ENCODE data around the gene AGFG1.

DNA sequence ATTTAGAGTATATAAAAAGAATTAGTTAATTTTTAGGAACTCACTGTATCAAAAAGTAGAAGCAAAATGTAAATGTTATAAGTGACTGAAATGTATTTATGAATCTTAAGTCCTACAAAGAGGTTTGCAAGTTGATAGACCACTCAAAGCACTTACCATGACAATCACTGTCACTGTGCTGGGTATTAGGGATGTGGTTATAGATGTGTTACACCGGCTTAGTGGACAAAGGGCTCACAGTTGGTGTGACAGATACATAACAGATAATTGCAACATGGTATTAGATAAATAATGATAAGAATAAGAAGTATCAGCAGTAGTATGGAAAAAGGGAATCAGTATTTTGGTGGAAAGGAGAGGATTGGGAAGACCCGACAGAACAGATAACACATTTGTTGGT, 21.6 kb downstream of the AGFG1 start:
- TF ChIP-seq, protein P1, sequence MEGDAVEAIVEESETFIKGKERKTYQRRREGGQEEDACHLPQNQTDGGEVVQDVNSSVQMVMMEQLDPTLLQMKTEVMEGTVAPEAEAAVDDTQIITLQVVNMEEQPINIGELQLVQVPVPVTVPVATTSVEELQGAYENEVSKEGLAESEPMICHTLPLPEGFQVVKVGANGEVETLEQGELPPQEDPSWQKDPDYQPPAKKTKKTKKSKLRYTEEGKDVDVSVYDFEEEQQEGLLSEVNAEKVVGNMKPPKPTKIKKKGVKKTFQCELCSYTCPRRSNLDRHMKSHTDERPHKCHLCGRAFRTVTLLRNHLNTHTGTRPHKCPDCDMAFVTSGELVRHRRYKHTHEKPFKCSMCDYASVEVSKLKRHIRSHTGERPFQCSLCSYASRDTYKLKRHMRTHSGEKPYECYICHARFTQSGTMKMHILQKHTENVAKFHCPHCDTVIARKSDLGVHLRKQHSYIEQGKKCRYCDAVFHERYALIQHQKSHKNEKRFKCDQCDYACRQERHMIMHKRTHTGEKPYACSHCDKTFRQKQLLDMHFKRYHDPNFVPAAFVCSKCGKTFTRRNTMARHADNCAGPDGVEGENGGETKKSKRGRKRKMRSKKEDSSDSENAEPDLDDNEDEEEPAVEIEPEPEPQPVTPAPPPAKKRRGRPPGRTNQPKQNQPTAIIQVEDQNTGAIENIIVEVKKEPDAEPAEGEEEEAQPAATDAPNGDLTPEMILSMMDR (IDR thresholded peaks at IDR 0.05) = no peak
- TF ChIP-seq POLR2A (IDR thresholded peaks at IDR 0.05) = no peak

Measured in heart left ventricle (tissue), 13 donors.